ENCODE data around the gene ZNF587.
"Not testable (repeated sequence)": the region's sequence is repeated elsewhere in the genome, so short reads cannot be mapped to it uniquely, and the experiment has no call there.

ZNF587 gene

DNA sequence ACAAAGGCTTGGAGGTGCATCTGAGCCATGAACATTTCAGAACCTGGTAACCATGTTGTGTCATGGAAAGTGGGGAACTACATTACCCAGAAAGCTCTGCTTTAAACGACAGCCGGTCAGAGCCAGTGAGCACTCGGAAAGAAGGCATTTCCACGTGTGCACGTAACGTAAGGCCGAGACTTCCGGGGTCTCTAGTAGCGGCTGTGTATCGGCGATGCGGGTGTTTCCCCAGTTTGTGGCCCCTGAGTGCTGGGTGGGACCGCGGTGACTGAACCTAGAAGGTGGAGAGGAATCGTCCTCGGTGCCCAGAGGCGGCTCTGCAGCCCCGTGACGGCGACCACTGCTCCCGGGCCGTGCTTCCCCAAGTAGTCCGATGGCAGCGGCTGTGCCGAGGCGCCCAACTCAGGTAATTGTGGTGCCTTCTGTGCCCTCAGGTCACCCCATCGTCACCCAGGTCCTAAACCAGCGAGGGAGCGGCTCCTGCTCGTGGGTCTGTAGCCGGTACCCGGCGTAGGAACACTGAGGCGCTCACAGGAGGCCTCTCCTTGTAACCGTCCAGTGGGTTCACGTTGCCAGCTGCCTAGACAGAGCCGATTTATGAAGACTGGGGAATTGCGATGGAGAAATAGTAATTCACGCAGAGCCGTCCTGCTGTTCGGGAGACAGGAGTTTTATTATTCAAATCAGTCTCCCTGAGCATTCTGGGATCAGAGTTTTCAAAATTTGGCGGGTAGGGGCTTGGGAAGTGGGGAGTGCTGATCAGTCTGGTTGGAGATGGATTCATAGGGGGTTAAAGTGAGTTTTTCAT, at the start of gene ZNF587:
TSS of gene ZNF587 (plus strand) at position 194 of the 808 bp plus-strand sequence. CDS start at position 374, 180 bp downstream.
- peak; percentile 82 for DNase-seq

DNA sequence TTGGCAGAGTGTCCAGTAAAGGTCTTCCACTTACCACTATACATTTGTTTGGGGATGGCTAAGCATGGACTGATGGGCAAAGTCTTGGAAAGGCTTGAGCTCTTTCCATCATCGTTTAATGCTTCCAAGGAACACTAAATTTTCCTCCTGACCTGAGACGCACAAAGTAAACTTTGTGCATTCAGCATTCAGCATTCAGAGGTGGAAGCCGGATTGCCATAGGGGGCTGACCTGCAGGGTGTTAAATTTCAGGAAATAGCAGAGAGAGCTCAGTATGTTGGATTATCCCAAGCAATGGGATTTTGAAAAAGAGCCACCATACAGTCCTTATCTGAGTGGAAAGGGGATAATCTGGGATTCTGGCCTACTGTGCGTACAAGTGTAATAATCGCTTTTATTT, 49.0 kb upstream of the ZNF587 start:
- no peak for DNase-seq

DNA sequence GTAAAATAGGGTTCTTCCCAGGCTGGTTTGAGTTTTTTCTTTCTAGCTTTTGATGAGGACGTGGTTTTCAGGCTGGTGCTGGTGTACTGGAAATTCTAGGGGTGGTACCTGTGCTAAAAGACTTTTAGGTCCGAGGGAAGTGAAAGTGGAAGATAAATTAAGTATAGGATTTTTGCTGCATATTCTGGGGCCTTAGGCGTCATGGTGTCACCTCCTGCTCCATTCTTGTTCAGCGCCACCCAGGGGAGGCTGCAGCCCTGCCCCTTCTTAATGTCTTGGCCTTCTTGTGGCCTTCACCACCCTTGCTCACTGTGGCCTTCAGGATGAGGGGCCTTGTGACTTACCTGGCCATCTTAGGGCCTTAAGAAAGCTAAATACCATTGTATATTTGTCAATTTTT, 47.4 kb upstream of the ZNF587 start:
- no peak for DNase-seq

DNA sequence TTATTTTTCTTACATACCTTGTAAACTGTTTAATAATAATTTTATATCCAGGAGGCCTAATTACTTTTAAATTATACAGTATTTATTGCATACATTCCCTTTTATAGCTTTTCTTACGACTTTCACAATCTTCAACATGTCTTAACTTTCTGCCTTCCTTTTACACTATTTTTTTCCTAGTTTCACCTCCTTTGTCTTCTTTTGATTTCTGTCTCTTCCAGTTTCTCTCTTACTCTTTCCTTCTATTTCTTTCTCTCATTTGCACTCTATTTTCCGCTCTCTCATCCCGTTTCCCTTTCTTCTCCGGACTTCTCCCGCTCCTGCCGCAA, 46.4 kb upstream of the ZNF587 start:
- no peak for DNase-seq

DNA sequence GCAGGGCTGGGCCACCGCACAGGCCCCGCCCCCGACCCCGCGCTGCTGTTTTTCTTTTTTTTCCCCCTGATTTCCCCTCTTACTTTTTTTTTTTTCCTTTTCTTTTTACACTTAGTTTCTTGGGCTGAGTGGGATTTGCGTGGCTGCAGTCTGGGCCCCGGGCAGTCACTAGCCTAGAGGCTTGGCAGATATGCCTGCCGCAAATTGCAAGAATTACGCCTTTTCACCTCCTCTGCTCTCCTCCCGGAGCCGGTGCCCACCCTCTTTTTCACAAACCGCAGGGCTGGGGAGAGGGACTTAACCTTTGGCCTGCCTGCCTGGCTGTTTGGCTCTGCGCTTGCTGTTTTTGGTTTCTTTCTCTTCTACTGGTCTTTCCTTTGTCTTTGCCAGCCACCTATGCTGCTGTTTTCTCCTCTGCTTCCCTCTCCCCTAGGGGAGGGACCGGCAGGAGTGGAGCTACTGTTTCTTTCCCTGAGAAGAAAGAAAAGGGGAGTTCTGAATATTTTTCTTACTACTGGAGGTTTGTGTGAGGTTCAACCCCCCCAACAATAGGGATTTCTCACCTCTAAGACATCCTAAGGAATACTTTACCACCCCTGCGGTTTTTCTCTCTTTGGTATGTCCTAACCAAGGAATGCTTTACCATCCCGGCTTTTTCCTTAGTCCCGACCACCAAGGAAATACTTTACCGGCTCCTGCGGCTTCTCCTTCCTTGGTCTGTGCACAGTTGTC, 45.9 kb upstream of the ZNF587 start:
- peak; percentile 72 for DNase-seq

DNA sequence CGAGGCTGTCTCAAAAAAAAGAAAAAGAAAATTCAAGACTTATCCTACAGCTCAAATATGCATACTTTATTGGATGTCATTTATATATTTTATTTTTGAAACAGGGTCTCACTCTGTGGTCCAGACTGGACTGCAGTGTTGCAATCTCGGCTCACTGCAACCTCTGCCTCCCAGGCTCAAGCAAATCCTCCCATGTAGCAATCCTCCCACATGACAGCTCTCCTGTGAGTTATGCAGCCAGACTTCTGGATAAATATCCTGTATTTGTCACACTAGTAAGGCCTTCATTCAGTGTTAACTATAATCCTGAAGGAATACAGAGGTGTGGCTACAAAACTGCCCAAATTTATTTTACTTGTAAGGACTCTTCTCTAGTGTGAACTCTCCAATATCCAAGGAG, 42.1 kb upstream of the ZNF587 start:
- DNase-seq, result no peak

DNA sequence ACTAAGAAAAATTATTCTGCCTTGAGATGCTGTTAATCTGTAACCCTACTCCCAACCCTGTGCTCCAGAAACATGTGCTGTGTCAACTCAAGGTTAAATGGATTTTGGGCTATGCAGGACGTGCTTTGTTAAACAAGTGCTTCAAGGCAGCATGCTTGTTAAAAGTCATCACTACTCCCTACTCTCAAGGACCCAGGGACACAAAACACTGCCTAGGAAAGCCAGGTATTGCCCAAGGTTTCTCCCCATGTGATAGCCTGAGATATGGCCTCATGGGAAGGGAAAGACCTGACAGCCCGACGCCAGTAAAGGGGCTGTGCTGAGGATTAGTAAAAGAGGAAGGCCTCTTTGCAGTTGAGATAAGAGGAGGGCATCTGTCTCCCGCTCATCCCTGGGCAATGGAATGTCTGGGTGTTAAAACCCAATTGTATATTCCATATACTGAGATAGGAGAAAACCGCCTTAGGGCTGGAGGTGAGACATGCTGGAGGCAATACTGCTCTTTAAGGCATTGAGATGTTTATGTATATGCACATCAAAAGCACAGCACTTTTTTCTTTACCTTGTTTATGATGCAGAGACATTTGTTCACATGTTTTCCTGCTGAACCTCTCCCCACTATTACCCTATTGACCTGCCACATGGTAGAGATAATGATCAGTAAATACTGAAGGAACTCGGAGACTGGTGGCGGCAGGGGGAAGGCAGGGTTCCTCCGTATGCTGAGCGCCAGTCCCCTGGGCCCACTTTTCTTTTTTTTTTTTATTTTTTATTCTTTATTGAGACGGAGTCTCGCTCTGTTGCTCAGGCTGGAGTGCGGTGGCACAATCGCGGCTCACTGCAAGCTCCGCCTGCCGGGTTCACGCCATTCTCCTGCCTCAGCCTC, 39.0 kb upstream of the ZNF587 start:
- DNase-seq, result not testable (repeated sequence)

DNA sequence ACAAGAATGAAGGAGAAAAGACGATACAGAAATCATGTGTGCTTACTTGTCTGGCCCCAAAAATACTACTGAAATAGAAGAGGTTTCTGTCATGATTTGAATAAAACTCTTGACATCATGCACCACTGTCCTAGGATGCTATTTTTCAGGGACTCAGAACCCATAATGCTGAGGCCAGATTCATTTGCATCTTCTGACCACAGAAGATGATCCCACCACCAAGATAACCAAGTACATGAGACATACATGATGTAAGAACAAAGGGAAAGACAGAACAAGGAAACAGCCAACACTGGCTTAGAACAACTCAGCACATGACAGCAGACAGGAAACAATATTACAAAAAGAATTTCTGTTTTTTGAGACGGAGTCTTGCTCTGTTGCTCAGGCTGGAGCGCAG, 37.4 kb upstream of the ZNF587 start:
- no peak for DNase-seq

DNA sequence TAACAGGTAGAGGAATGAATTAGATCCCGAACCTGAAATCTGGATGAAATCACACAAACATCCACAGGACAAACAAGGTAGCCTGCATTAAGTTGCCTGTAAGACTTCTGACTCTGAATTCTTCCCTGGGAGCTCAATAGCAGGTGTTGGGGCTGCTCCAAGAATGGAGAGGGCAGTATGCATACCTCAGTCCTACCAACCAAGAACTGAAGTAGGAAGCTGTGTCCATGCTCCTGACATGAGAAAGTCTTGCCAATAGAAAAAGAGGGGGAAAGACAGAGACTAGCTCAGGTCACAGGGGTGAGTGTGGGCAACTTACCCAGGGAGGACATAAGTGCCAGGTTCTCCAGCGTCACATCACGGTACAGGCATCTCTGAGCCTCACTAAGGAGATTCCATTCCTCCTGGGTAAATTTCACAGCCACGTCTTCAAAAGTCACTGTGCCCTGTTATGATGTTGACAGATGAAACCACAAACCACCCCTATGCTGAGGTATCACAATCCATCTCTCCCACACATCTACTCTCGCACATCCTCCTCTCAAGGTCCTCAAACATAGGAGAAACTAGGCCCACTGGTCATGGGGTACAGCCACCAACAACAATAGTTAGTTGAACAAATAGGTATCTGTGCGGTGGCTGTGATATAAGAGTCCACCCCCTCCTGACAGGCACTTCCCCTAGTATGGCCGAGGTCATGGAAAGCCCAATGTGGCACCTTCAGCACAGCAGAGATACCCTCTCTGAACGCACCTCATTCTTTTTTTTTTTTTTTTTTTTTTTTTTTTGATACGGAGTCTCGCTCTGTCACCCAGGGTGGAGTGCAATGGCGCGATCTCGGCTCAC, 36.5 kb upstream of the ZNF587 start:
- not testable (repeated sequence) for DNase-seq

DNA sequence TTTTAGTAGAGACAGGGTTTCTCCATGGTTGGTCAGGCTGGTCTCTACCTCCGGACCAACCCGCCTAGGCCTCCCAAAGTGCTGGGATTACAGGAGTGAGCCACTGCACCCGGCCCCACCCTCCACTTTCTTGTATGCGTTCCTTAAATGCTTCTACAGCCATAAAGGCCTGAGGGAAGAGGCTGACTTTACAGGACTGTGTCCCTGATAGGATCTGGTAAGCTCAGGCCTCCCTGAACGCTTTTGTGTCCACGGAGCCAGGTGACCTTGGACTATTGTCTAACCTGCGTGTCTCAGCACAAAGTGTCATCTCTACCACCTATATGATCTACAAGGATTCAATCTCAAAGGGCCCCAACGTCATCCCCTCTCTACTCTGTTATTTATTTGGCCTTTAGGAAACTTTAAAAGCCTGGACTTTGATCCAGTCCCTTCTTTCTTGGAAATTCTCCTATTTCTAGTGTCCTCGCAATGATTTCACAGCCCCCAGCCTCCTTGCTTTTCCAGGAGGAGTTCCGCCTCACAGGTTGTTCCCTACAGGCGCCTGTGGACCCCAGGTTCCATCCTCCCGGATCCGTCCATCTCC, 35.6 kb upstream of the ZNF587 start:
- DNase-seq, result no peak

DNA sequence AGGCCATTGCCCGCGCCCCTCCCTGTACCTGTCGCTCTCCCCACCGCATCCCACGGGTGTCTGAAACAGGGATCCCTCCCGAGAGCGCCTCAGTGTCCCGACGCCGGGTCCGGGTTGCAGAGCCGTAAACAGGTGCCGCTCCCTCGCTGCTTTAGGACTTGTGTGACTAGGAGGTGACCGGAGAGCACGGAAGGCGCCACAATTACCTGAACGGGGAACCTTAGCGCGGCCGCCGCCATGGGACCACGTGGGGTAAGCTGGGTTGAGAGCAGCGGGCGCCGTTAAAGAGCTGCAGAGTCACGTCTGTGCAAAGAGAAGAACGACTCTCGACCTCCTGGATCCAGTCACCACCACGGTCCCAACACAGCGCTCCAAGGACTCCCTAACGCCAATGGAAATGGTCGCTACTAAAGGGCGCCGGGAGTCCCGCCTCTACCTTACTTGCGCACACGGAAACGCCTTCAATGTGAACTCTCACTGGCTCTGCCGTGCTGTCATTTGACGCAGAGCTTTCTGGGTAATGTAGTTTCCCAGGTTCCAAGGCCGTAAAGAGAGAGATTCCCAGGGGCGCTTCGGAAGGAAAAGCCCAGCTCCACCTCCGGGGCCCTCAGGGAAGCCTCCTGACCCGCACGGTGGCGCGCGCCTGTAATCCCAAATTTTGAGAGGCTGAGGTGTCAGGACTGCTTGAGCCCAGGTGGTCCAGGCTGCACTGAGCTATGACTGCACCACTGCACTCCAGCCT, 35.0 kb upstream of the ZNF587 start, which contains the start of gene ZNF552:
TSS of gene ZNF552 (minus strand) at position 409 of the 742 bp plus-strand sequence. CDS start at position 239, 170 bp downstream.
- peak; percentile 82 for DNase-seq

DNA sequence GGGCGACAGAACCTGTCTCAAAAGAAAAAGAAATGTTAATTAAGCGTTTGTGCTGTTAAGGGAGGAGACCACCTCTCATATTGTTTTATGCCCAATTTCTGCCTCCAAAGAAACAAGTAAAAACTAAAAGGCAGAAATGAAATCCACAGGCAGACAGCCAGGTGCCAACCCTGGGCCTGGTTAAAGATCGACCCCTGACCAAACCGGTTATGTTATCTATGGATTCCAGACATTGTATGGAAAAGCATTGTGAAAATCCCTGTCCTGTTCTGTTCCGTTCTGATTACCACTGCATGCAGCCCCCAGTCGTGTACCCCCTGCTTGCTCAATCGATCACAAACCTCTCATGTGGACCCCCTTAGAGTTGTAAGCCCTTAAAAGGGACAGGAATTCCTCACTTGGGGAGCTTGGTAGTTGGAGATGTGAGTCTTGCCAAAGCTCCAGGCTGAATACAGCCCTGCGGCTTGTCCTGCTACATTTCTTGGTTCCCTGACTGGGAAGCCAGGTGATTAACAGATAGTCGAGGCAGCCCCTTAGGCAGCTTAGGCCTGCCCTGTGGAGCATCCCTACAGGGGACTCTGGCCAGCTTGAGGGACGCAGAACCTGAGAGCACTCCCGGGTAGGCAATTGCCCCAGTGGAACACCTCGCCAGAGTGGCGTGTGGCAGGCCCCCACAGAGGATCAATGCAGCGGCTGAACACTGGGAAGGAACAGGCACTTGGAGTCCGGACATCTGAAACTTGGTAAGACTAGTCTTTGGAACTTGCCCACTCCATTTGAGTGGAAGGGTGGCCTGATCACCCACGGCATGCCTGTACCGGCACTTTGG, 34.2 kb upstream of the ZNF587 start:
- no peak for DNase-seq

DNA sequence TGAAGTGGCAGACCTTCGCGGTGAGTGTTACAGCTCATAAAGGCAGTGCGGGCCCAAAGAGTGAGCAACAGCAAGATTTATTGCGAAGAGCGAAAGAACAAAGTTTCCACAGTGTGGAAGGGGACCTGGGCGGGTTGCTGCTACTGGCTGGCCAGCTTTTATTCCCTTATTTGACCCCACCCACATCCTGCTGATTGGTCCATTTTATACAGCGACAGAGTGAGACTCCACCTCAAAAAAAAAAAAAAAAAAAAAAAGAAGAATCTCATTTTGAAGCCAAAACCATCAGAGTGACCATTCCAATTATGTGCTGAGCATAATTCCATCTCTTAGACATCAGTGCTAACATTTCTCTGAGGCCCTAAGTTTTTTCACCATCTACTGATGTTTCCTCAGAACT, 33.0 kb upstream of the ZNF587 start:
- no peak for DNase-seq

DNA sequence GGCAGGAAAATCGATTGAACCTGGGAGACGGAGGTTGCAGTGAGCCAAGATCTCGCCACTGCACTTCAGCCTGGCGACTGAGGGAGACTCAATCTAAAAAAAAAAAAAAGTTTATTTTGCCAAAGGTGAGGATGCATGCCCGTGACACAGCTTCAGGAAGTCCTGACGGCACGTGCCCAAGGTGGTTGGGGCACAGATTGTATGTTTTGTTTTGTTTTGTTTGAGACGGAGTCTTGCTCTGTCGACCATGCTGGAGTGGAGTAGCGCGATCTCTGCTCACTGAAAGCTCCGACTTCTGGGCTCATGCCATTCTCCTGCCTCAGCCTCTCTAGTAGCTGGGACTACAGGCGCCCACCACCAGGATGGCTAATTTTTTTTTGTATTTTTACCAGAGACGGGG, 31.7 kb upstream of the ZNF587 start:
- DNase-seq, result no peak

DNA sequence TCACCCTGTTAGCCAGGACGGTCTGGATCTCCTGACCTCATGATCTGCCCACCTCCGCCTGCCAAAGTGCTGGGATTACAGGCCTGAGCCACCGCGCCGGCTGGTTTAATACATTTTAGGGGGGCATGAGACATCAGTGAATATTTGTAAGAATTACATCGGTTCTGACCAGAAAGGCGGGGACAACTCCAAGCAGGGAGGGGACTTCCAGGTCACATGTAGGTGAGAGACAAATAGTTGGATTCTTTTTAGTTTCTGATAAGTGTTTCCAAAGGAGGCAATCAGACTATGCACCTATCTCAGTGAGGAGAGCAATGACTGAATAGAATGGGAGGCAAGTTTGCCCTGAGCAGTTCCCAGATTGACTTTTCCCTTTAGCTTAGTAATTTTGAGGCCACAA, 31.3 kb upstream of the ZNF587 start:
- DNase-seq, result no peak

DNA sequence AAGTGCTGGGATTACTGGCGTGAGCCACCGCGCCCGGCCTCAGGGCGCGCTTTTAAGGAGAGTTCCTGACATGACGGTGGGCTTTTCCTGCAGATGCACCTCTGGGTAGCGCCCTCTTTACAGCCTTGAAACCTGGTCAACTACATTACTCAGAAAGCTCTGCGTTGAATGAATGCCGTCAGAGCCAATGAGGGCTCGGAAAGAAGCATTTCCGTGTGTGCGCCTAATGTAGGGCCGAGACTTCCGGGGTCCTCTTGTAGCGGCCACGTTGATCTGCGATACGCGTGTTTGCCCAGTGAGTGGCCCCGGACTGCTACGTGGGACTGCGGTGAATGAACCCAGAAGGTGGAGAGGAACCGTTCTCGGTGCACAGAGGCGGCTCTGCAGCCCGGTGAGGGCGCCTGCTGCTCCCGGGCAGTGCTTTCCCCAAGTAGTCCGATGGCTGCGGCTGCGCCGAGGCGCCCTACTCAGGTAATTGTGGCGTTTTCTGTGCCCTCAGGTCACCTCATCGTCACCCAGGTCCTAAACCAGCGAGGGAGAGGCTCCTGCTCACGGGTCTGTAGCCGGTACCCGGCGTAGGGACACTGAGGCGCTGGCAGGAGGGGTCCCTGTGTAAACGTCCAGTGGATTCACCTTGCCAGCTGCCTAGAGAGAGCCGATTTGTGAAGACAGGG, 30.0 kb upstream of the ZNF587 start:
- DNase-seq, result peak; percentile 85

DNA sequence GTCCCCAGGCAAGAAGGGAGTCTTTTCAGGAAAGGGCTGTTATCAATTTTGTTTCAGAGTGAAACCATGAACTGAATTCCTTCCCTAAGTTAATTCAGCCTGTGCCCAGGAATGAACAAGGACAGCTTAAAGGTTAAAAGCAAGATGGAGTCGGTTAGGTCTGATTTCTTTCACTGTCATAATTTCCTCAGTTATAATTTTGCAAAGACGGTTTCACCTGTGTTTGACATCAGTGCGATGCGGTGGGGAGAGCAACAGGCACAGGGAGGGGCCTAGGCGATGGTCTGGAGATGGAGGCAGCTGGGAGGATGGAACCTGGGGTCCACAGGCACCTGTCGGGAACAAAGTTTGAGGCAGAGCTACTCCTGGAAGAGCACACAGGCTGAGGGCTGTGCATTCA, 29.1 kb upstream of the ZNF587 start:
- DNase-seq, result no peak

DNA sequence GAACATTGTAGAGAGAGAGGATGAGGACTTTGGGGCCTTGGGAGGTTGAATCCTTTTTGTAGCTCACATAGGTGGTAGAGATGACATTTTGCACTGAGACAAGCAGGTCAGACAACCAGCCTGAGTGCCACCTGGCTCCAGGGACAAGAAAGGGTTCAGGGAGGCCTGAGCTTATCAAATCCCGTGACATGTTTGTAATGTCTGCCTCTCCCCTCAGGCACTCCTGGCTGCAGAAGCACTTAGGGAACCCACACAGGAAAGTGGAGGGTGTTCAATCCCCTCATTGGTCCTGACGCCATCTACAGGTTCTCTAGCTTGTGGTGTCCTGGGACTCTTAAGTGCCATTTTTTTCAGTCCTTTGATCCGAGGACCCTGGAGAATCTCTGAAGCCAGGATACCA, 28.6 kb upstream of the ZNF587 start:
- not testable (repeated sequence) for DNase-seq

DNA sequence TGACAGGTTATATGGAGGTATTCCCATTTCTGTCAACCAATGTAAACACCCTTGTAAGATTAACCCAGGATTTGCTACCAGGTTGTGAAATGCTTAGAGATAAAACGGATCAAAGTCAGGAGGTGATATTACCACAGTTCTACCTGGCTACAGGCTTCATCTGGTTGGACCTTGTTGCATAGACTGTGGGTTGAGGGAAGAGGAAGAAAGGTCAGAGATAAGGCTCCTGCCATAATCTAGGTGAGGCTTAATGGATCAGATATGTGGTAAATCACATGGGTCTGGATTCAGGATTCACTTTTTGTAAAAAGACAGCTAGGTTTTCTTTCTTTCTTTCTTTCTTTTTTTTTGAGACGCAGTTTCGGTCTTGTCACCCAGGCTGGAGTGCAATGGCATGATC, 28.2 kb upstream of the ZNF587 start:
- not testable (repeated sequence) for DNase-seq

DNA sequence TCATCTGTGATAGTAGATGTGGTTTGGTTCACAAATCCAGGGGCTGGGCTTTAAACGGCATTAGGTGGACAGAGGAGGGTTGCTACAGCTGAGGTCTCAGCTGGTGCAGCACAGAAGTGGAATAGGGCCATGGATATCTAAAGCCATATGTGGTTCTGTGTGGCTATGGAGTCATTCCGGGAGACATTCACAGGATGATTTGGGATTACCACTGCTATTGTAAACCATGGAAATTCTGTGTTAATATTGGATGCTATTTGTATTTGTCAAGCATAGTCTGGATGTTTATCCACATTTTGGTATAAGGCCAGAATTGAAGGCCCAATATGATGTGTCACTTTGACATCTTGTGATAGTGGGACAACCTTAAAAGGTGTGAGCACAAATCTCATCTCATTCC, 26.5 kb upstream of the ZNF587 start:
- DNase-seq, result not testable (repeated sequence)
